Suprapubic skin (tissue), 4 donors: ENCODE results near the gene CAPN11. TPM values are rescaled to one million over a fixed set of nuclear protein-coding genes. Genes with fewer than 3 reads are reported as not detected.

Experiments
- DNase-seq, 2 donors: peaks; one replicate each; pipeline ENCODE4 v3.0.0-alpha.2; 2019; ENCODE audit warnings: low spot score in 2 of 2
- H3K27ac ChIP-seq: fragments of 200-600 bp; sonication (generic); one replicate; pipeline ENCODE4 v1.5.1; 2019
- H3K27me3 ChIP-seq: fragments of 200-600 bp; sonication (generic); one replicate; pipeline ENCODE4 v1.5.1; 2019
- H3K36me3 ChIP-seq: fragments of 200-600 bp; sonication (generic); one replicate; pipeline ENCODE4 v1.5.1; 2019
- H3K4me1 ChIP-seq: fragments of 200-600 bp; sonication (generic); one replicate; pipeline ENCODE4 v1.5.1; 2019
- H3K4me3 ChIP-seq: fragments of 200-600 bp; sonication (generic); one replicate; pipeline ENCODE4 v1.5.1; 2019; ENCODE audit warnings: mild to moderate bottlenecking
- H3K9me3 ChIP-seq: fragments of 200-600 bp; sonication (generic); one replicate; pipeline ENCODE4 v1.5.1; 2019
- CTCF ChIP-seq, 2 donors: fragments of 200-600 bp in 1 of 2; fragments of 450-650 bp in 1 of 2; sonication (generic) in 1 of 2; IDR thresholded peaks; one replicate each; pipeline ENCODE4 v1.5.1; 2016 to 2019; ENCODE audit warnings: antibody characterized with exemption in 2 of 2, mild to moderate bottlenecking in 1 of 2, moderate library complexity in 1 of 2
- EP300 ChIP-seq: sonication (generic); formaldehyde crosslinking; IDR thresholded peaks from one replicate; pipeline ENCODE4 v1.6.1; 2017; ENCODE audit warnings: antibody characterized with exemption
- POLR2A ChIP-seq, 2 donors: fragments of 450-650 bp; IDR thresholded peaks; one replicate each; pipeline ENCODE4 v1.6.1; 2017; ENCODE audit warnings: antibody characterized with exemption in 2 of 2, mild to moderate bottlenecking in 2 of 2, moderate library complexity in 2 of 2
- POLR2AphosphoS5 ChIP-seq, 3 donors: sonication (generic); formaldehyde crosslinking; IDR thresholded peaks; one replicate each; pipeline ENCODE4 v1.6.1; 2017; ENCODE audit warnings: antibody characterized with exemption in 3 of 3
- WGBS: methylation state at CpG from one replicate; pipeline ENCODE4 v1.1.5; 2018; 5-methylcytosine and 5-hydroxymethylcytosine counted together
- total RNA-seq, 4 donors: library from RNA; depleted of rRNA; stranded (reverse); fragments of >200 nt; gene quantifications; one replicate each; pipeline ENCODE4 v1.1.0, GENCODE V29; 2016

Gene CAPN11
- total RNA-seq, 4 donors from 2014 or later = 0.45 to 2.5 (median 1.2) TPM

- peak in 1 of 2 donors; percentile 67 for DNase-seq
- H3K27ac ChIP-seq = peak within 1 kb of the TSS; percentile 43
- no peaks in the 10 kb centered on the region for H3K9me3 ChIP-seq
- 29% methylated on average over 7 of the region's 7 CpGs for WGBS
- no peak within 1 kb of the TSS for H3K4me3 ChIP-seq
- TF ChIP-seq POLR2A (IDR thresholded peaks at IDR 0.05) = no peak
- H3K27me3 ChIP-seq = no peaks in the 10 kb centered on the region
- peaks cover 52% of the 10 kb centered on the region for H3K4me1 ChIP-seq
- no peaks in the 10 kb centered on the region for H3K36me3 ChIP-seq
Observed at GRCh38 chr6:44216677-44217331, 58.2 kb downstream of the CAPN11 start, which contains the start of gene MYMX. TSS of gene MYMX (plus strand) at chr6:44216926. CDS start at chr6:44217472, 546 bp downstream.

- DNase-seq = peak in 1 of 2 donors; percentile 73
- Histone ChIP-seq H3K4me3 (no peak overlapping the region), H3K4me1 (peaks cover 59% of the 10 kb centered on the region), H3K27me3 (no peaks in the 10 kb centered on the region), H3K27ac (peak overlapping the region; percentile 92), H3K36me3 (no peaks in the 10 kb centered on the region), H3K9me3 (no peaks in the 10 kb centered on the region)
- 75% methylated on average over 16 of the region's 16 CpGs for WGBS
- no peak for TF ChIP-seq POLR2AphosphoS5 (IDR thresholded peaks at IDR 0.05)
- no peak for TF ChIP-seq EP300
- TF ChIP-seq POLR2A (IDR thresholded peaks at IDR 0.05) = no peak
- TF ChIP-seq CTCF (IDR thresholded peaks at IDR 0.05) = no peak
Observed at GRCh38 chr6:44217332-44218143, 58.9 kb downstream of the CAPN11 start.

GRCh38 chr6:44219053-44219814, 60.6 kb downstream of the CAPN11 start:
- Histone ChIP-seq H3K27ac (peak overlapping the region; percentile 92), H3K9me3 (no peaks in the 10 kb centered on the region), H3K27me3 (no peaks in the 10 kb centered on the region), H3K36me3 (no peaks in the 10 kb centered on the region), H3K4me1 (peaks cover 76% of the 10 kb centered on the region), H3K4me3 (peak overlapping the region; percentile 54)
- no peak for TF ChIP-seq EP300
- peak in 1 of 2 donors; percentile 61 for TF ChIP-seq POLR2A (IDR thresholded peaks at IDR 0.05)
- peak in 1 of 3 donors; percentile 13 for TF ChIP-seq POLR2AphosphoS5 (IDR thresholded peaks at IDR 0.05)
- DNase-seq = peak in 1 of 2 donors; percentile 90
- 6% methylated on average over 11 of the region's 45 CpGs for WGBS

GRCh38 chr6:44219815-44220784, 61.5 kb downstream of the CAPN11 start:
- no peak for DNase-seq
- Histone ChIP-seq H3K36me3 (no peaks in the 10 kb centered on the region), H3K4me1 (peaks cover 85% of the 10 kb centered on the region), H3K27ac (peak overlapping the region; percentile 92), H3K4me3 (peak overlapping the region; percentile 54), H3K9me3 (no peaks in the 10 kb centered on the region), H3K27me3 (no peaks in the 10 kb centered on the region)
- 71% methylated on average over 20 of the region's 28 CpGs for WGBS
- no peak for TF ChIP-seq POLR2AphosphoS5 (IDR thresholded peaks at IDR 0.05)
- TF ChIP-seq CTCF (IDR thresholded peaks at IDR 0.05) = no peak

- Histone ChIP-seq H3K4me3 (no peak overlapping the region), H3K27ac (peak overlapping the region; percentile 92), H3K27me3 (no peaks in the 10 kb centered on the region), H3K4me1 (peaks cover 93% of the 10 kb centered on the region), H3K36me3 (no peaks in the 10 kb centered on the region), H3K9me3 (no peaks in the 10 kb centered on the region)
- no peak for TF ChIP-seq EP300
- WGBS = 70% methylated on average over 4 of the region's 4 CpGs
- no peak for DNase-seq
Observed at GRCh38 chr6:44220913-44221290, 62.3 kb downstream of the CAPN11 start.
